HepG2 (cell line): Measurements from ENCODE around the gene SERTAD1. TPM values are rescaled to one million over a fixed set of nuclear protein-coding genes. Genes with fewer than 3 reads are reported as not detected.

Experiments
- ATAC-seq: fragments of 200-7000 bp; cut with Tn5 transposase; 3 replicates; pipeline ENCODE4 v1.9.1; 2020; ENCODE audit warnings: mild to moderate bottlenecking, moderate library complexity
- BruUV-seq: library from RNA; stranded (reverse); fragments of 400-500 nt; replicated peaks from 2 replicates; lab custom pipeline; 2021; lab: Mats Ljungman, UMichigan
- CTCF ChIA-PET: fragments of 300-600 bp; formaldehyde crosslinking; extraction: SDS; loops from one replicate; lab custom pipeline; 2021; ENCODE audit warnings: low total read pairs, inconsistent platforms, low intra/inter-chr PET ratio; lab: Yijun Ruan, JAX
- POLR2A ChIA-PET: fragments of 350-600 bp; sonication (Branson Sonifier 250); formaldehyde crosslinking; loops from one replicate; lab custom pipeline; 2020; ENCODE audit warnings: antibody characterized with exemption, inconsistent platforms; lab: Yijun Ruan, JAX
- DNase-seq: peaks from one replicate; pipeline ENCODE4 v3.0.0-alpha.2; 2015; ENCODE audit warnings: low spot score
- FAIRE-seq: peaks from 3 replicates; lab custom pipeline; 2011; peaks lifted over from hg19 to GRCh38; lab: Jason Lieb, UNC
- H2AFZ ChIP-seq: one replicate; pipeline ENCODE4 v1.6.1; 2011; ENCODE audit warnings: low read length, inconsistent platforms
- H3K27ac ChIP-seq: fragments of 300-600 bp; 3 replicates; pipeline ENCODE4 v1.8.0; 2011; ENCODE audit warnings: mixed run types, mild to moderate bottlenecking, mixed read lengths, low read length, inconsistent platforms; ENCODE audit not compliant: insufficient read depth; ENCODE audit errors: extremely low read length
- H3K27me3 ChIP-seq, 2 experiments: fragments of 200-600 bp in 1 of 2; 2 replicates in 1 of 2; 3 replicates in 1 of 2; pipeline versions ENCODE4 v1.6.0 to v1.8.0; 2011; ENCODE audit warnings: low read length in 2 of 2, mild to moderate bottlenecking in 2 of 2, moderate library complexity in 2 of 2, inconsistent platforms in 1 of 2; ENCODE audit not compliant: insufficient read depth in 2 of 2, control insufficient read depth in 1 of 2
- H3K36me3 ChIP-seq, 2 experiments: fragments of 200-600 bp in 1 of 2; replicated peaks in 1 of 2; 2 replicates in 1 of 2; 3 replicates in 1 of 2; pipeline versions ENCODE4 v1.5.1 to v1.8.0; 2011; ENCODE audit warnings: low read length in 2 of 2, inconsistent platforms in 1 of 2; ENCODE audit not compliant: insufficient read depth in 2 of 2, control insufficient read depth in 1 of 2
- H3K4me1 ChIP-seq: 2 replicates; pipeline ENCODE4 v1.5.1; 2012; ENCODE audit warnings: low read length, inconsistent platforms; ENCODE audit not compliant: insufficient read depth
- H3K4me2 ChIP-seq: 2 replicates; pipeline ENCODE4 v1.6.0; 2011; ENCODE audit warnings: low read depth, low read length, inconsistent platforms
- H3K4me3 ChIP-seq, 3 experiments: fragments of 200-600 bp in 1 of 3; sonication (generic), shearing (Covaris generic) in 1 of 3; replicated peaks in 1 of 3; 2 replicates each; pipeline ENCODE4 v1.5.1; 2011 to 2016; ENCODE audit warnings: low read length in 3 of 3, inconsistent platforms in 2 of 3, low read depth in 2 of 3, mild to moderate bottlenecking in 2 of 3, control low read depth in 1 of 3, mixed read lengths in 1 of 3; ENCODE audit not compliant: insufficient read depth in 1 of 3
- H3K79me2 ChIP-seq: one replicate; pipeline ENCODE4 v1.6.1; 2011; ENCODE audit warnings: low read length, inconsistent platforms; ENCODE audit not compliant: insufficient read depth
- H3K9ac ChIP-seq: 2 replicates; pipeline ENCODE4 v1.6.0; 2011; ENCODE audit warnings: mild to moderate bottlenecking, low read depth, low read length, inconsistent platforms; ENCODE audit not compliant: insufficient read depth
- H3K9me3 ChIP-seq: 2 replicates; pipeline ENCODE4 v1.5.1; 2012; ENCODE audit warnings: mild to moderate bottlenecking, low read length
- H4K20me1 ChIP-seq: 2 replicates; pipeline ENCODE4 v1.6.0; 2011; ENCODE audit warnings: inconsistent platforms, mild to moderate bottlenecking, low read length, moderate library complexity; ENCODE audit not compliant: insufficient read depth
- HMG20B ChIP-seq: conservative IDR thresholded peaks from 2 replicates; pipeline ENCODE4 v1.6.1; 2016; ENCODE audit warnings: missing genetic modification reagents, missing compliant biosample characterization
- ZNF432 ChIP-seq: sonication (generic); formaldehyde crosslinking; IDR thresholded peaks from 2 replicates; pipeline ENCODE4 v1.5.0; 2020; ENCODE audit warnings: missing genetic modification reagents, mild to moderate bottlenecking, borderline replicate concordance
- ZNF678 ChIP-seq: sonication (generic); formaldehyde crosslinking; IDR thresholded peaks from 2 replicates; pipeline ENCODE4 v1.4.0; 2020; ENCODE audit warnings: mild to moderate bottlenecking, missing genetic modification reagents
- WGBS: methylation state at CpG from one replicate; pipeline ENCODE4 v1.1.6; 2017; ENCODE audit warnings: low lambda C conversion rate; 5-methylcytosine and 5-hydroxymethylcytosine counted together
- in situ Hi-C: cut with HindIII; loops from 2 replicates; pipeline ENCODE4 v1.10.0; 2017; ENCODE audit warnings: low pct_unique_long_range_greater_than_20kb; ENCODE audit not compliant: extremely low pct_ligation_motif_present
- intact Hi-C: fragments of 100-400 bp; cut with micrococcal nuclease; formaldehyde crosslinking; loops from one replicate; pipeline ENCODE4 v1.10.0; 2022; ENCODE audit not compliant: unreplicated experiment
- polyA plus RNA-seq, 8 experiments: library from polyadenylated mRNA; depleted of rRNA in 3 of 8; stranded (reverse) in 7 of 8; unstranded in 1 of 8; fragments of >200 nt; fragmentation: Illumina TruSeq in 4 of 8; extraction: Trizol in 4 of 8; gene quantifications; 2 replicates each; pipeline versions ENCODE4 v1.2.1 to v1.2.3, GENCODE V29; 2011 to 2016; ENCODE audit warnings: low read depth in 4 of 8, missing spikeins in 1 of 8, mixed read lengths in 1 of 8; ENCODE audit not compliant: insufficient read depth in 1 of 8
- total RNA-seq, 5 experiments: library from RNA; depleted of rRNA; stranded (reverse); fragments of >200 nt; fragmentation: Illumina TruSeq; extraction: Trizol; gene quantifications; 2 replicates each; pipeline ENCODE4 v1.2.3, GENCODE V29; 2016; ENCODE audit warnings: low read depth in 1 of 5
- TF ChIP-seq, protein P1 (sequence below): sonication (generic); formaldehyde crosslinking; IDR thresholded peaks from 2 replicates; pipeline ENCODE4 v1.5.1; 2020; ENCODE audit warnings: mild to moderate bottlenecking, missing genetic modification reagents, moderate library complexity
- TF ChIP-seq, protein P2 (sequence below): sonication (generic); formaldehyde crosslinking; IDR thresholded peaks from 2 replicates; pipeline ENCODE4 v1.4.0; 2020; ENCODE audit warnings: missing genetic modification reagents

The SERTAD1 gene
- total and polyA plus RNA-seq, 2 of the 13 experiments (the other 11 are each of a cell fraction or from before 2014, with no cell fraction given), result 4.3 to 4.5 TPM

DNA sequence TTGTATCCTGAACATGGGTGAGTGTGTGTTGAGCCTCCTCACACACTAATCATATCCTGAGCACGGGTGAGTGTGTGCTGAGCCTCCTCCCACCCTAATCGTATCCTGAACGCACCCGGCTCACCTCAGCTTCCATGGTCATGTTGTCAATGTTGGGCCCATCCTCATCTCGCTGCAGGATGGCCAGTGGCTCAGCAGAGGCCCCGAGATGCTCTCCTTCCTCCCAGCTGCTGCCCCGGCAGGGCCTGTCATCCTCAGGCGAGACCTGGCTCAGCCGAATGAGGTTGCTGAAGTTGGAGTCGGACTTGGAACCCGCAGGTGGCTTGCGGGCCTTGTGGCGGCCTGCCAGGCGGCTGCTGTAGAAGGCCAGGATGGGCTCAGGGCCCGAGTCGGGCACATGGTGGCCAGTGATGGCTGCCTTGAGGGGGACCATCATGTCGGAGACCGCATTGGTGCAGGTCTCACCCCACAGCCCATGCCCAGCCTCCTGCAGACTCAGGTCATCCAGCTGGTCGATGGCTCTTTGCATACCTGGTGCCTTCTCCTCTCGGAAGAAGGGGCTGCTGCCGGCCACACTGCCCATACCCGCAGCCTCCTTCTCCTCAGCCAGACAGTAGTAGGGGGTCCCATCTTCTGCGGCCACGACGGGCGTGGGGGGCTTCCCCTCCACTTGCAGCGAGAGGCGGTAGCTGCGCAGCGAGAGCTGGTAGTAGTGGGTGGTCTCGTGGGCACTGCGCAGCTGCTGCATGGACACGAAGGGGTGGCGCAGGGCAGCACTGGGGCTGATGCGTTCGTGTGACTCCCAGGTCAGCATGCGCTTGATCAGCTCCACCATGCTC lies 45.4 kb downstream of the SERTAD1 start:
- no peak for DNase-seq
- intact Hi-C loops, result no loop called here
- Histone ChIP-seq H3K9me3 (no peaks in the 10 kb centered on the region), H4K20me1 (no peaks in the 10 kb centered on the region), H3K4me1 (peaks cover 8% of the 10 kb centered on the region; the same call in 1 of the 2 replicates), H3K27me3 (no peaks in the 10 kb centered on the region), H3K4me3 (no peak overlapping the region), H3K27ac (no peak overlapping the region), H3K36me3 (no peaks in the 10 kb centered on the region; a peak in 1 of 5 replicates), H2AFZ (no peak overlapping the region), H3K9ac (no peak overlapping the region), H3K4me2 (no peak overlapping the region), H3K79me2 (no peaks in the 10 kb centered on the region)
- in situ Hi-C loops, result no loop called here
- CTCF ChIA-PET, result no interaction called here
- WGBS, result 90% methylated on average over 10 of the region's 37 CpGs
- ATAC-seq, result no peak
- BruUV-seq, result no TSS peak
- no peak for TF ChIP-seq ZNF432 (CRISPR knock-in tag)
- TF ChIP-seq, protein P1, sequence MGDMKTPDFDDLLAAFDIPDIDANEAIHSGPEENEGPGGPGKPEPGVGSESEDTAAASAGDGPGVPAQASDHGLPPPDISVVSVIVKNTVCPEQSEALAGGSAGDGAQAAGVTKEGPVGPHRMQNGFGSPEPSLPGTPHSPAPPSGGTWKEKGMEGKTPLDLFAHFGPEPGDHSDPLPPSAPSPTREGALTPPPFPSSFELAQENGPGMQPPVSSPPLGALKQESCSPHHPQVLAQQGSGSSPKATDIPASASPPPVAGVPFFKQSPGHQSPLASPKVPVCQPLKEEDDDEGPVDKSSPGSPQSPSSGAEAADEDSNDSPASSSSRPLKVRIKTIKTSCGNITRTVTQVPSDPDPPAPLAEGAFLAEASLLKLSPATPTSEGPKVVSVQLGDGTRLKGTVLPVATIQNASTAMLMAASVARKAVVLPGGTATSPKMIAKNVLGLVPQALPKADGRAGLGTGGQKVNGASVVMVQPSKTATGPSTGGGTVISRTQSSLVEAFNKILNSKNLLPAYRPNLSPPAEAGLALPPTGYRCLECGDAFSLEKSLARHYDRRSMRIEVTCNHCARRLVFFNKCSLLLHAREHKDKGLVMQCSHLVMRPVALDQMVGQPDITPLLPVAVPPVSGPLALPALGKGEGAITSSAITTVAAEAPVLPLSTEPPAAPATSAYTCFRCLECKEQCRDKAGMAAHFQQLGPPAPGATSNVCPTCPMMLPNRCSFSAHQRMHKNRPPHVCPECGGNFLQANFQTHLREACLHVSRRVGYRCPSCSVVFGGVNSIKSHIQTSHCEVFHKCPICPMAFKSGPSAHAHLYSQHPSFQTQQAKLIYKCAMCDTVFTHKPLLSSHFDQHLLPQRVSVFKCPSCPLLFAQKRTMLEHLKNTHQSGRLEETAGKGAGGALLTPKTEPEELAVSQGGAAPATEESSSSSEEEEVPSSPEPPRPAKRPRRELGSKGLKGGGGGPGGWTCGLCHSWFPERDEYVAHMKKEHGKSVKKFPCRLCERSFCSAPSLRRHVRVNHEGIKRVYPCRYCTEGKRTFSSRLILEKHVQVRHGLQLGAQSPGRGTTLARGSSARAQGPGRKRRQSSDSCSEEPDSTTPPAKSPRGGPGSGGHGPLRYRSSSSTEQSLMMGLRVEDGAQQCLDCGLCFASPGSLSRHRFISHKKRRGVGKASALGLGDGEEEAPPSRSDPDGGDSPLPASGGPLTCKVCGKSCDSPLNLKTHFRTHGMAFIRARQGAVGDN (CRISPR knock-in tag), result 0 out of 2 replicates have a peak, but pooled peaks have one; percentile 18
- no peak for TF ChIP-seq ZNF678 (CRISPR knock-in tag)
- no peak for TF ChIP-seq HMG20B (CRISPR knock-in tag)
- TF ChIP-seq, protein P2, sequence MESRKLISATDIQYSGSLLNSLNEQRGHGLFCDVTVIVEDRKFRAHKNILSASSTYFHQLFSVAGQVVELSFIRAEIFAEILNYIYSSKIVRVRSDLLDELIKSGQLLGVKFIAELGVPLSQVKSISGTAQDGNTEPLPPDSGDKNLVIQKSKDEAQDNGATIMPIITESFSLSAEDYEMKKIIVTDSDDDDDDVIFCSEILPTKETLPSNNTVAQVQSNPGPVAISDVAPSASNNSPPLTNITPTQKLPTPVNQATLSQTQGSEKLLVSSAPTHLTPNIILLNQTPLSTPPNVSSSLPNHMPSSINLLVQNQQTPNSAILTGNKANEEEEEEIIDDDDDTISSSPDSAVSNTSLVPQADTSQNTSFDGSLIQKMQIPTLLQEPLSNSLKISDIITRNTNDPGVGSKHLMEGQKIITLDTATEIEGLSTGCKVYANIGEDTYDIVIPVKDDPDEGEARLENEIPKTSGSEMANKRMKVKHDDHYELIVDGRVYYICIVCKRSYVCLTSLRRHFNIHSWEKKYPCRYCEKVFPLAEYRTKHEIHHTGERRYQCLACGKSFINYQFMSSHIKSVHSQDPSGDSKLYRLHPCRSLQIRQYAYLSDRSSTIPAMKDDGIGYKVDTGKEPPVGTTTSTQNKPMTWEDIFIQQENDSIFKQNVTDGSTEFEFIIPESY (CRISPR knock-in tag), result peak; percentile 40; the same call in 1 of the 2 replicates
- no peak for FAIRE-seq
- POLR2A ChIA-PET, result no interaction called here
